Adrenal gland (tissue), 12 donors: Measurements from ENCODE around the gene STRC. TPM values are rescaled to one million over a fixed set of nuclear protein-coding genes. Genes with fewer than 3 reads are reported as not detected.

Experiments
- DNase-seq, 7 donors: peaks; one replicate each; pipeline ENCODE4 v3.0.0-alpha.2; 2019 to 2020
- H3K27ac ChIP-seq, 5 donors: fragments of 200-600 bp; sonication (generic) in 4 of 5; 1 replicate in 3 of 5; 2 replicates in 2 of 5; pipeline versions ENCODE4 v1.5.1 to v1.8.0; 2016 to 2020; ENCODE audit warnings: mild to moderate bottlenecking in 1 of 5
- H3K27me3 ChIP-seq: fragments of 200-600 bp; 2 replicates; pipeline ENCODE4 v1.8.0; 2021
- H3K36me3 ChIP-seq, 2 donors: fragments of 200-600 bp; replicated peaks in 1 of 2; 1 replicate in 1 of 2; 2 replicates in 1 of 2; pipeline versions ENCODE4 v1.5.1 to v1.8.0; 2018 to 2022
- H3K4me1 ChIP-seq, 2 donors: fragments of 200-600 bp; replicated peaks in 1 of 2; 1 replicate in 1 of 2; 2 replicates in 1 of 2; pipeline versions ENCODE4 v1.5.1 to v1.8.0; 2018 to 2021
- H3K4me3 ChIP-seq, 4 donors: fragments of 200-600 bp; sonication (generic) in 3 of 4; one replicate each; pipeline ENCODE4 v1.5.1; 2016 to 2018
- H3K9me3 ChIP-seq, 3 donors: fragments of 200-600 bp; sonication (generic) in 1 of 3; replicated peaks in 1 of 3; 1 replicate in 2 of 3; 2 replicates in 1 of 3; pipeline versions ENCODE4 v1.5.1 to v1.8.0; 2016 to 2021
- CTCF ChIP-seq, 6 experiments: fragments of 450-650 bp in 4 of 6; fragments of 200-600 bp in 2 of 6; sonication (generic) in 1 of 6; IDR thresholded peaks; 1 replicate in 5 of 6; 2 replicates in 1 of 6; pipeline versions ENCODE4 v1.5.1 to v1.8.0; 2016 to 2021; ENCODE audit warnings: antibody characterized with exemption in 6 of 6, mild to moderate bottlenecking in 2 of 6, moderate library complexity in 1 of 6
- POLR2A ChIP-seq, 2 donors: fragments of 450-650 bp; IDR thresholded peaks; one replicate each; pipeline ENCODE4 v1.6.1; 2017; ENCODE audit warnings: antibody characterized with exemption in 2 of 2, mild to moderate bottlenecking in 2 of 2, moderate library complexity in 1 of 2
- WGBS, 4 donors: extraction: QIAGEN DNeasy Blood & Tissue Kit in 2 of 4; methylation state at CpG; one replicate each; pipeline versions ENCODE4 v1.1.5 to v1.1.7; 2013 to 2017; 5-methylcytosine and 5-hydroxymethylcytosine counted together
- intact Hi-C, 2 donors: fragments of 100-400 bp; cut with DNase I; formaldehyde crosslinking; loops; one replicate each; pipeline versions ENCODE4 v1.14.1 to v1.15.0; 2022 to 2023
- polyA plus RNA-seq, 3 donors: library from polyadenylated mRNA; stranded (reverse); fragments of 200-250 nt in 2 of 3; fragments of 350-450 nt in 1 of 3; fragmentation: Illumina TruSeq in 1 of 3; extraction: RNeasy Lipid Tissue Mini Kit (QIAGEN cat#74804) in 1 of 3; gene quantifications; one replicate each; pipeline ENCODE4 v1.2.3, GENCODE V29; 2013 to 2014
- small RNA-seq, 2 donors: library from RNA; depleted of rRNA; stranded (forward); fragments of <200 nt; gene quantifications; one replicate each; pipeline ENCODE3, GENCODE V24; 2016
- total RNA-seq, 9 donors: library from RNA; depleted of rRNA in 4 of 9; stranded (reverse); fragments of >200 nt in 4 of 9; fragments of 120-200 nt in 1 of 9; fragmentation: NEBNext Ultra II Directional in 1 of 9; extraction: Animal tissue kit (Norgen Biotek cat#: 25700) in 1 of 9; gene quantifications; one replicate each; pipeline versions ENCODE4 v1.1.0 to v1.2.4, GENCODE V29; 2013 to 2023
- donor health status: healthy with polysubstance abuse.
- donor health status: Bipolar disorder and iron deficiency.
- donor health status: DM: yes; HTN: yes; CAD: no.
- donor health status: DM: no; HTN: no; CAD: no.
- donor health status: DM: no; HTN: no; CAD: no.
- donor health status: DM: yes; HTN: yes; CAD: no.

Gene STRC
- total and polyA plus RNA-seq, 12 donors: 0.09 to 2.6 (median 0.45) TPM; not detected in 1

- WGBS, 4 donors: 78 to 86% (median 83%) methylated on average over 10 of the region's 10 CpGs
- Histone ChIP-seq H3K36me3 (peaks cover 0 to 4% of the 10 kb centered on the region in 2 donors), H3K4me3 (no peak overlapping the region), H3K27me3 (no peaks in the 10 kb centered on the region), H3K27ac (no peak overlapping the region), H3K9me3 (no peaks in the 10 kb centered on the region), H3K4me1 (no peaks in the 10 kb centered on the region)
- DNase-seq: no peak
- intact Hi-C loops: no loop called here
- TF ChIP-seq POLR2A (IDR thresholded peaks at IDR 0.05): no peak
- no peak for TF ChIP-seq CTCF (IDR thresholded peaks at IDR 0.05)
Observed at GRCh38 chr15:43550527-43551363, 67.9 kb downstream of the STRC start.

Small RNAs within 50 kb of the gene (small RNA-seq; reads per million reads assigned to genes)
- gene PDIA3P2 (0 reads per million in 2 donors), gene RNU6-554P (0 reads per million in 2 donors), gene RNU6-610P (0 reads per million in 2 donors)

Other genes with a start within 250 kb of the STRC start
- gene ZSCAN29, start 247.8 kb downstream of the STRC start, total RNA-seq: 10 to 100 TPM; 11.1 to 26.7 (median 20.1) TPM
- 10 to 100 TPM in 2 of 3 donors, 1 to 10 TPM in 1; 5.2 to 13.4 (median 10.4) TPM for gene ZSCAN29, start 247.8 kb downstream of the STRC start, polyA plus RNA-seq
- 10 to 100 TPM in 8 of 9 donors, 1 to 10 TPM in 1; 9.3 to 23.3 (median 13.9) TPM for gene TUBGCP4, start 247.7 kb downstream of the STRC start, total RNA-seq
- 10 to 100 TPM in 1 of 3 donors, 1 to 10 TPM in 2; 5.3 to 11.9 (median 6.1) TPM for gene TUBGCP4, start 247.7 kb downstream of the STRC start, polyA plus RNA-seq
- 10 to 100 TPM; 22.8 to 80.9 (median 45.6) TPM for gene TP53BP1, start 125.6 kb downstream of the STRC start, total RNA-seq
- gene TP53BP1, start 125.6 kb downstream of the STRC start, polyA plus RNA-seq: 10 to 100 TPM; 32.9 to 45.3 (median 41.6) TPM
- gene MAP1A, start 101.2 kb downstream of the STRC start, total RNA-seq: 10 to 100 TPM in 4 of 9 donors, 1 to 10 TPM in 5; 4.7 to 27.0 (median 9.2) TPM
- gene MAP1A, start 101.2 kb downstream of the STRC start, polyA plus RNA-seq: 10 to 100 TPM in 2 of 3 donors, 1 to 10 TPM in 1; 3.4 to 14.6 (median 10.0) TPM
- gene PPIP5K1, start 28.6 kb downstream of the STRC start, total RNA-seq: 10 to 100 TPM; 15.6 to 63.8 (median 34.7) TPM
- 10 to 100 TPM; 15.4 to 28.1 (median 27.4) TPM for gene PPIP5K1, start 28.6 kb downstream of the STRC start, polyA plus RNA-seq
- 1 to 10 TPM in 7 of 9 donors, under 1 TPM in 1, not detected in 1; 0.31 to 3.9 (median 1.2) TPM for gene CKMT1B, start 24.8 kb downstream of the STRC start, total RNA-seq
- 1 to 10 TPM; 2.9 to 6.1 (median 4.7) TPM for gene CKMT1B, start 24.8 kb downstream of the STRC start, polyA plus RNA-seq
- 1 to 10 TPM in 6 of 9 donors, under 1 TPM in 3; 0.42 to 6.8 (median 2.6) TPM for gene CATSPER2, start 30.0 kb upstream of the STRC start, total RNA-seq
- gene CATSPER2, start 30.0 kb upstream of the STRC start, polyA plus RNA-seq: 10 to 100 TPM in 2 of 3 donors, 1 to 10 TPM in 1; 2.3 to 34.7 (median 10.5) TPM
- 1 to 10 TPM in 8 of 9 donors, under 1 TPM in 1; 0.55 to 5.0 (median 1.7) TPM for gene CKMT1A, start 75.1 kb upstream of the STRC start, total RNA-seq
- 1 to 10 TPM; 3.5 to 5.3 (median 3.6) TPM for gene CKMT1A, start 75.1 kb upstream of the STRC start, polyA plus RNA-seq
- 100 to 1,000 TPM; 105 to 567 (median 231) TPM for gene PDIA3, start 127.6 kb upstream of the STRC start, total RNA-seq
- 100 to 1,000 TPM in 2 of 3 donors, 10 to 100 TPM in 1; 92.7 to 727 (median 172) TPM for gene PDIA3, start 127.6 kb upstream of the STRC start, polyA plus RNA-seq
- 10 to 100 TPM in 1 of 9 donors, 1 to 10 TPM in 8; 1.2 to 66.8 (median 5.1) TPM for gene ELL3, start 158.2 kb upstream of the STRC start, total RNA-seq
- gene ELL3, start 158.2 kb upstream of the STRC start, polyA plus RNA-seq: 1 to 10 TPM; 2.8 to 3.5 (median 3.2) TPM
- gene SERF2, start 173.5 kb upstream of the STRC start, total RNA-seq: 1,000 to 10,000 TPM; 1,083 to 1,590 (median 1,385) TPM
- 1,000 to 10,000 TPM in 2 of 3 donors, 100 to 1,000 TPM in 1; 897 to 5,418 (median 3,997) TPM for gene SERF2, start 173.5 kb upstream of the STRC start, polyA plus RNA-seq
- under 1 TPM in 1 of 9 donors, not detected in 8; 0.22 TPM for gene SERINC4, start 181.4 kb upstream of the STRC start, total RNA-seq
- gene SERINC4, start 181.4 kb upstream of the STRC start, polyA plus RNA-seq: under 1 TPM; 0.18 to 0.48 (median 0.30) TPM
- 10 to 100 TPM in 7 of 9 donors, 1 to 10 TPM in 2; 3.7 to 31.5 (median 22.7) TPM for gene HYPK, start 181.8 kb upstream of the STRC start, total RNA-seq
- gene HYPK, start 181.8 kb upstream of the STRC start, polyA plus RNA-seq: 10 to 100 TPM; 11.9 to 24.2 (median 17.2) TPM
- gene MFAP1, start 205.9 kb upstream of the STRC start, total RNA-seq: 10 to 100 TPM; 18.1 to 57.2 (median 31.1) TPM
- gene MFAP1, start 205.9 kb upstream of the STRC start, polyA plus RNA-seq: 10 to 100 TPM in 2 of 3 donors, 1 to 10 TPM in 1; 9.5 to 68.0 (median 18.6) TPM
- gene WDR76, start 208.2 kb upstream of the STRC start, total RNA-seq: 1 to 10 TPM in 8 of 9 donors, under 1 TPM in 1; 0.91 to 8.2 (median 2.1) TPM
- 1 to 10 TPM in 1 of 3 donors, under 1 TPM in 2; 0.74 to 2.8 (median 0.80) TPM for gene WDR76, start 208.2 kb upstream of the STRC start, polyA plus RNA-seq